Measurements from ENCODE around the gene VWA2.

DNA sequence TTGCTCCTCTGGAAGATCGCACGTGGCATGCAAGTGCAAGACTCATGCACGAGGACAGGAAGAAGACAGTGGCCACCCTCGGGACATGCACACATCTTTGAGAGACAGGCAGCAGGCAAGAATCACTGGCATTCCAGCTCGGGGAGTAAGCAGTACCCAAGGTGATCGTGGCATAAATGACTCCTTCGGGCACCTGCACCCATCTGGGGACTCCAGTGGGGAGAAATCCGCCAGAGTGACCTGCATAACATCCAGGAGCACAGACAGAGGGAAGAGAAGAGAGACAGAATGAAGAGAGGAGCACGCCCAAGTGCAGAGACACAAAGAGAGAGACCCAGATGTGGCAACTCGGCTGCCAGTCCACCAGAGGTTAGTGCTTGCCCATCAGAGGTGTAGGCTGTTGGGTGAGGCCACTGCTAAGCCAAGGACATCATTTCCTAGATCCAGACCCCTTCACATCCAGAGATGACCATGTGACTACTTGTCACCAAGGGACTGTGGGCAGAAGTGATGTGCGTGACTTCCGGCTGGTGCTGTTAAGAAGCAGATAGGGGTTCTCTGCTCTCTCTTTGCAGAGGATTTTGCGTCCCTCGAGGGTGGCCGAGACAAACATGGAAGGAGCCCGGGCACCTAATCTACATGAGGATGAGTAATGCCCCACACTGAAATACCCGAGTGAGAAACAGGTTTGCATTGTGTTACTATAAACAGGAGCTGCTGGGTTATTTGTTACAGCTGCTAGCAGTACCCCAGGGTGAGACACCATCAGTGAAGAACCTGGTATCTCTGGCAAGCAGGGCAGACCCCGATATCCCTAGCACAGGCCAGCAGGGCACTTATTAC lies 80.6 kb downstream of the VWA2 start:
- TF ChIP-seq, protein P1, sequence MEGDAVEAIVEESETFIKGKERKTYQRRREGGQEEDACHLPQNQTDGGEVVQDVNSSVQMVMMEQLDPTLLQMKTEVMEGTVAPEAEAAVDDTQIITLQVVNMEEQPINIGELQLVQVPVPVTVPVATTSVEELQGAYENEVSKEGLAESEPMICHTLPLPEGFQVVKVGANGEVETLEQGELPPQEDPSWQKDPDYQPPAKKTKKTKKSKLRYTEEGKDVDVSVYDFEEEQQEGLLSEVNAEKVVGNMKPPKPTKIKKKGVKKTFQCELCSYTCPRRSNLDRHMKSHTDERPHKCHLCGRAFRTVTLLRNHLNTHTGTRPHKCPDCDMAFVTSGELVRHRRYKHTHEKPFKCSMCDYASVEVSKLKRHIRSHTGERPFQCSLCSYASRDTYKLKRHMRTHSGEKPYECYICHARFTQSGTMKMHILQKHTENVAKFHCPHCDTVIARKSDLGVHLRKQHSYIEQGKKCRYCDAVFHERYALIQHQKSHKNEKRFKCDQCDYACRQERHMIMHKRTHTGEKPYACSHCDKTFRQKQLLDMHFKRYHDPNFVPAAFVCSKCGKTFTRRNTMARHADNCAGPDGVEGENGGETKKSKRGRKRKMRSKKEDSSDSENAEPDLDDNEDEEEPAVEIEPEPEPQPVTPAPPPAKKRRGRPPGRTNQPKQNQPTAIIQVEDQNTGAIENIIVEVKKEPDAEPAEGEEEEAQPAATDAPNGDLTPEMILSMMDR (IDR thresholded peaks at IDR 0.05; ENCODE audit: low read length) = no peak
- no peak for TF ChIP-seq EZH2 (optimal IDR thresholded peaks at IDR 0.05; ENCODE audit: low read depth, low read length)

Measured in MM.1S (cell line).